T47D (cell line): ENCODE data around the gene PIK3C2G.

Source experiments
- DNase-seq, 2 experiments: peaks; one replicate each; pipeline versions ENCODE4 v3.0.0 to v3.0.0-alpha.2; 2011 to 2012; ENCODE audit warnings: low read depth in 1 of 2, low spot score in 1 of 2
- JUND ChIP-seq: IDR thresholded peaks from 2 replicates; pipeline ENCODE4 v1.6.1; 2012; ENCODE audit warnings: low read depth
- in situ Hi-C: cut with HindIII; loops from 2 replicates; pipeline ENCODE4 v1.10.0; 2016; ENCODE audit warnings: low sequenced_read_pairs, low pct_unique_long_range_greater_than_20kb

PIK3C2G gene

GRCh38 chr12:18257251-18257650 lies 4.1 kb upstream of the PIK3C2G start:
- in situ Hi-C loops: no loop called here
- no peak for DNase-seq
- no peak for TF ChIP-seq JUND

DNA sequence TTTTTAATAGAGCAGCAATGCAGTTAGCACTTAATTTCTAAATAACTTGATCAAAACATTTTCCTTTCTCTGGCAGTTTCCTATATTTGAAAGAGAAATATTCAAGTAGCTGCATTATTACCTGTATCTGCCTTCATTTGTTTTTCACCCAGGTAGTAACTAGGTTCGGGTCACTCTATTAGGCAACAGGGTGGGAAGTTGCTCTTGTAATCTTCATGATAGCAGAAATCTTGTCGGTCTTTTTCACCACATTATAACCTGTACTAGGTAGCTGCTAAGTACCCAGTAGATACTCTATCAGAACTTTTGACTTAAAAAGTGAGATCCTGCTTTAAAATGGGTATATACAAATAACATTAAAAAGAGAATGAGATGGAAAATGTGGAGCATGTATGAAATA lies 2.4 kb upstream of the PIK3C2G start:
- no peak for TF ChIP-seq JUND
- DNase-seq: no peak
- in situ Hi-C loops: no loop called here

- in situ Hi-C loops: no loop called here
- TF ChIP-seq JUND: no peak
Measured at GRCh38 chr12:18259906-18260682, 1.2 kb upstream of the PIK3C2G start.

GRCh38 chr12:18261906-18262305 lies 588 bp downstream of the PIK3C2G start:
- in situ Hi-C loops: no loop called here
- TF ChIP-seq JUND: no peak
- peak in 1 of 2 experiments; percentile 26 for DNase-seq

More at GRCh38 chr12:18259906-18260682, 1.2 kb upstream of the PIK3C2G start:
- DNase-seq: no peak

DNA sequence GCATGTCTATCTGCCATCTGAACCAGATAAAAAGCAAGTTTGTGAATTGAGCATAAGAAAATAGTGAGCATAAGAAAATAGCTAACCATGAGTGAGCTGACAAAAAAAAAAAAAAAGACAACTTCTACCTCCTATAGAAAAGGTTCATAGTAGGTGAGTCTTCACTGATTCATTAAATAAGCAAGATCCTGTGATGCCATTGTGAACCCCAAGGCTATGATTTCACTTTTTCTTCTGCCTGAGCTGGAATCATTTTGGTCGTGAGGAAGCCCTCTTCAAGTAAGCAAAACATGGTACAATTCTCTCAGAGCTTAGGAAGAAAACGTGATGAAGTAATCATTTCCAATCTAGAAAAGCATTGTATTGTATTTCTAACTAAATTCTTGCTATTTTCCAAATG lies 1.2 kb downstream of the PIK3C2G start:
- in situ Hi-C loops: no loop called here
- no peak for TF ChIP-seq JUND
- no peak for DNase-seq

- no peak for DNase-seq
- no peak for TF ChIP-seq JUND
- in situ Hi-C loops: no loop called here
Measured at GRCh38 chr12:18264581-18265075, 3.3 kb downstream of the PIK3C2G start.

DNA sequence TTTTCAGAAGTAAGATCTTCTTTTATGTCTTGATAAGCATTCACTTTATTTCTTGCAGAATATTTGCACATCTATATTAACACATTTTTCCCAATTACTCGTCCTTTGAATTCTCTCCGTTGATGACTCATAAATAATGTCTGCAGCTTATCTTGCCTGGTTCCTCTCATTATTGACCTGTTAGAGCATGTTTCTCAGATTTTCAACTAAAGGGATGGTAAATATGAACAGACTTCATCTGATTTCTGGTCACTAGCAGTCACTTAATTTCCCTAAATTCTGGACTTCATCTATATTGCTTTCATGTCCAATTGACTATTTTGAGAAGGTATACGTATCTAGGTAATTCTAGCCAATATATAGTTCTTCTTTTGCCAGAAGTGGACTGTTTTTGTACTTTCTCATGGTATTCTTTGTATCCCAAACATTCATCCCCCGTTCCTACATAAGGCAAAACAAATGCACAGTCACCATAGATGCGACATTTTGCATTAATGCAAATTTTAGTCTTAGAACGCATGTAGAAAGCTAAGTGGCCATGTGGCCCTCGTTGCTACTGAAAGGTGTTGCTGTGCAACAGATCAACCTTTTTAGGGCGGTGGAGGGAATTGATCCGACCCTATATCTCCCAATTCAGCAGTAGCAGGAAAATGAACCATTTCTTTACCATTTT lies 6.2 kb downstream of the PIK3C2G start:
- in situ Hi-C loops: no loop called here
- no peak for TF ChIP-seq JUND
- no peak for DNase-seq

DNA sequence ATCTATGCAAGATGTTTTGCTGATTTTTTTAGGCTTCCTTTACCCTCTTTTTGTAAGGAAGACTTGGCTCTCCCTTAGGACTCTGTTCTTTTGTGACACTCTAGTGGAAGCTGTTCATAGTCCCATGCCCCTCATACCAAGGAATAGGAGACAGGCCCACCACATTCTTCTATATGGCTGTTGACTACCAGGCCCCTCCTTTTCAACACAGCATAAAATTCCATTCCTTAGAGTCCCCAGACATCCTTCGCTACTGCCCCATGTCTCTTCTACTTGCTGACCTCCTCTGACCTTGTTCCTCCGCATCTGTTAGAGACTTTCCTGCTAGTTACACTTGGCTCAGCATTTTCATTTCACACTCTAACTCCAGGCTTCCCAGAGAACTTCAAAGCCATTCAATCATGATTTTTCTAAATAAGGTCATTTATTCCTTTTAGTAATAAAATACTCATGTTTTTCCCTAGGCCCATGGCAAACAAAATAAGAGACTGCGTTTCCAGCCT lies 9.7 kb downstream of the PIK3C2G start:
- TF ChIP-seq JUND: no peak
- in situ Hi-C loops: no loop called here
- DNase-seq: no peak

DNA sequence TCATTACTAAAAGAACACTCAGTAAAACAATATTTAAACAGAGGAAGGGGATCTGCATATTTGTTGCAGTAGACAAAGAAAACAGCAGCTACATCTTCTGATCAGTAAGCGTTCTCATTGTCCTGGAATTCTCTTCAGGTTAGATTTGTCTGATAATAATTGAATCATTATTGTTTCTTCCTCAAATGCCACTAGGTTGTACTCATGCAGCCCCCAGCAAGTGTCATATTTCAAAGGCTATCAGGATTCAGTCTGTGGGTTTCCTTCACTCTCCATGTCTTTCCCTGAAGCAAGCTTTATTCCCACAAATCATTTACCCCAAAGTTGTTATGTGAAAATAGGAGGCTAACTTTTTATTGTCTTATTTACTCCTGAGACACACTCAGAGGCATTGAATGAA lies 14.7 kb downstream of the PIK3C2G start:
- in situ Hi-C loops: no loop called here
- no peak for DNase-seq
- TF ChIP-seq JUND: no peak

- DNase-seq: no peak
- in situ Hi-C loops: no loop called here
- no peak for TF ChIP-seq JUND
Measured at GRCh38 chr12:18277196-18277595, 15.9 kb downstream of the PIK3C2G start.

DNA sequence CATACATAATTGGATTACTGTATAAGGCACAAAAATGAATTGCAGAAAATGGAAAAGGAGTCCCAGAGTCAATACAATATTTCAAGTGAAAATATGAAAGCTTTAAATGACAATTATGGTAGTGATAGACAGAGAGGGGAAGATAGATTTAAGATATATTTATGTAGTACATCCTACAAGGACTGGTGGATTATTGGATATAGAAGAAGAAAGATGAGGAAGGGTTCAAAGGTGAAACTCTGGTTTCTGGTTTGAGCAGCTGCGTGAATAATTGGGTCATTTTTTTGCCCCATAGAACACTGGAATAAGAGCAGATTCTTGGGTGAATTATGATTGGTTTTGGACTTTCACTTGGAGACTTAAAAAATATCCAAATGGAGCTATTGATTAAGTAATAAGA lies 19.4 kb downstream of the PIK3C2G start:
- in situ Hi-C loops: no loop called here
- TF ChIP-seq JUND: no peak
- DNase-seq: no peak

GRCh38 chr12:18281941-18282340 lies 20.6 kb downstream of the PIK3C2G start:
- TF ChIP-seq JUND: no peak
- DNase-seq: no peak
- in situ Hi-C loops: no loop called here

DNA sequence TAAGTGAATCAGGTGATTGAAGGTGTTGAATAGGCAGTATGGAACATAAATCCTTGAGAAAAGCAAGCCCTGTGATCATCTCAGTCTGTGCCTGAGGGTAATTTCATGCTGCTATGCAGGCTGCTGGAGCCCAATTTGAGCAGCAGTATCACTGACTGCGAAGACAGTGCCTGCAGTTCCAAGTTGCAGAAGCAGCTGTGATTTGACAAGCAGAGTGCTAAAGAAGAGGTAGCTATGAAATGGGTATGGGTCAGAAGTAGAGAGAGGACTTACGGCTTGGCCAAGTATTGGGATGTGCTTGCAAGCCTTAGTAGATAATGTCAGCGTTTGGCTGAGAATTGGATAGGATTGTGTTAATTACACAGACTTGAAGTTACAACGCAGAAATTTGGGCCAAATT lies 22.5 kb downstream of the PIK3C2G start:
- in situ Hi-C loops: no loop called here
- peak in 1 of 2 experiments; percentile 1 for DNase-seq
- TF ChIP-seq JUND: no peak
